Erythroblast (primary cell): ENCODE results near the gene SAGE1.

ENCODE experiments used
- GATA1 ChIP-seq: IDR thresholded peaks from 2 replicates; pipeline ENCODE4 v1.6.1; 2011; ENCODE audit warnings: low read depth, mild to moderate bottlenecking, control low read depth, low read length, moderate library complexity
- POLR2A ChIP-seq: IDR thresholded peaks from 2 replicates; pipeline ENCODE4 v1.6.1; 2011; ENCODE audit warnings: mild to moderate bottlenecking, low read length

GRCh38 chrX:135910251-135910650 is 16.7 kb downstream of the SAGE1 start:
- no peak for TF ChIP-seq POLR2A
- TF ChIP-seq GATA1 = no peak
